CD14-positive monocyte (primary cell): ENCODE data around the gene GCNA. TPM values are rescaled to one million over a fixed set of nuclear protein-coding genes. Genes with fewer than 3 reads are reported as not detected.
A peak's percentile ranks its signal among the peaks of the same experiment; 100 is the strongest.

ENCODE experiments used
- DNase-seq, 3 donors: peaks; one replicate each; pipeline ENCODE4 v3.0.0-alpha.2; 2011 to 2022
- H2AFZ ChIP-seq: 2 replicates; pipeline ENCODE4 v1.6.0; 2012; ENCODE audit warnings: mild to moderate bottlenecking, low read depth, low read length, inconsistent platforms; ENCODE audit not compliant: insufficient read depth, poor library complexity, severe bottlenecking
- H3K27ac ChIP-seq, 2 donors: 1 replicate in 1 of 2; 2 replicates in 1 of 2; pipeline ENCODE4 v1.5.1; 2012 to 2013; ENCODE audit warnings: low read length in 2 of 2, control low read depth in 1 of 2, inconsistent platforms in 1 of 2, low read depth in 1 of 2, mild to moderate bottlenecking in 1 of 2
- H3K27me3 ChIP-seq, 2 donors: one replicate each; pipeline versions ENCODE4 v1.6.0 to v1.6.1; 2011 to 2013; ENCODE audit warnings: low read length in 2 of 2; ENCODE audit not compliant: control insufficient read depth in 2 of 2, insufficient read depth in 2 of 2
- H3K36me3 ChIP-seq, 2 donors: replicated peaks in 1 of 2; 1 replicate in 1 of 2; 2 replicates in 1 of 2; pipeline versions ENCODE4 v1.5.1 to v1.6.1; 2012 to 2013; ENCODE audit warnings: low read length in 2 of 2, control low read depth in 1 of 2, inconsistent platforms in 1 of 2, mild to moderate bottlenecking in 1 of 2; ENCODE audit not compliant: insufficient read depth in 2 of 2, control insufficient read depth in 1 of 2
- H3K4me1 ChIP-seq, 2 donors: 1 replicate in 1 of 2; 2 replicates in 1 of 2; pipeline versions ENCODE4 v1.5.1 to v1.6.1; 2012 to 2013; ENCODE audit warnings: low read length in 2 of 2, control low read depth in 1 of 2, inconsistent platforms in 1 of 2, mild to moderate bottlenecking in 1 of 2, moderate library complexity in 1 of 2; ENCODE audit not compliant: insufficient read depth in 2 of 2, control insufficient read depth in 1 of 2
- H3K4me2 ChIP-seq: replicated peaks from 2 replicates; pipeline ENCODE3; 2012; ENCODE audit warnings: low read length, moderate library complexity, mild to moderate bottlenecking; ENCODE audit not compliant: poor library complexity, severe bottlenecking; ENCODE audit errors: extremely low read depth
- H3K4me3 ChIP-seq, 3 experiments: fragments of 200-600 bp in 1 of 3; sonication (generic) in 1 of 3; replicated peaks in 1 of 3; 1 replicate in 2 of 3; 2 replicates in 1 of 3; pipeline ENCODE4 v1.5.1; 2011 to 2013; ENCODE audit warnings: low read length in 3 of 3, mild to moderate bottlenecking in 3 of 3, control low read depth in 2 of 3, low read depth in 2 of 3, inconsistent platforms in 1 of 3, moderate library complexity in 1 of 3
- H3K79me2 ChIP-seq: 2 replicates; pipeline ENCODE4 v1.6.0; 2012; ENCODE audit warnings: mild to moderate bottlenecking, control low read depth, inconsistent platforms, low read length, moderate library complexity; ENCODE audit not compliant: insufficient read depth
- H3K9ac ChIP-seq: 2 replicates; pipeline ENCODE4 v1.6.0; 2017; ENCODE audit warnings: low read length, mild to moderate bottlenecking; ENCODE audit not compliant: insufficient read depth, poor library complexity, severe bottlenecking
- H3K9me3 ChIP-seq, 2 donors: replicated peaks in 1 of 2; 1 replicate in 1 of 2; 2 replicates in 1 of 2; pipeline versions ENCODE4 v1.5.1 to v1.6.1; 2012 to 2013; ENCODE audit warnings: low read length in 2 of 2, control low read depth in 1 of 2; ENCODE audit not compliant: control insufficient read depth in 1 of 2, insufficient read depth in 1 of 2
- H4K20me1 ChIP-seq: 2 replicates; pipeline ENCODE4 v1.6.0; 2012; ENCODE audit warnings: mild to moderate bottlenecking, low read length, control low read depth, moderate library complexity; ENCODE audit not compliant: insufficient read depth
- H3K27ac Mint-ChIP-seq, 7 donors: one replicate each; pipeline ENCODE4 v1.8.0; 2020; ENCODE audit warnings: mild to moderate bottlenecking in 7 of 7, mixed read lengths in 7 of 7, moderate library complexity in 6 of 7, inconsistent platforms in 2 of 7
- H3K27me3 Mint-ChIP-seq, 3 donors: one replicate each; pipeline ENCODE4 v1.8.0; 2021 to 2022; ENCODE audit warnings: low read depth in 3 of 3, mild to moderate bottlenecking in 3 of 3, mixed read lengths in 3 of 3, moderate library complexity in 3 of 3, inconsistent platforms in 1 of 3
- H3K36me3 Mint-ChIP-seq, 2 donors: one replicate each; pipeline ENCODE4 v1.8.0; 2020; ENCODE audit warnings: mixed read lengths in 2 of 2, inconsistent platforms in 1 of 2, mild to moderate bottlenecking in 1 of 2
- H3K4me1 Mint-ChIP-seq: one replicate; pipeline ENCODE4 v1.8.0; 2020; ENCODE audit warnings: mild to moderate bottlenecking, mixed read lengths
- H3K4me3 Mint-ChIP-seq, 2 donors: one replicate each; pipeline ENCODE4 v1.8.0; 2020; ENCODE audit warnings: mild to moderate bottlenecking in 2 of 2, mixed read lengths in 2 of 2, moderate library complexity in 1 of 2
- H3K9me3 Mint-ChIP-seq, 7 donors: one replicate each; pipeline ENCODE4 v1.8.0; 2020 to 2022; ENCODE audit warnings: mixed read lengths in 7 of 7, mild to moderate bottlenecking in 6 of 7, moderate library complexity in 6 of 7, inconsistent platforms in 2 of 7
- CTCF ChIP-seq: fragments of 200-600 bp; IDR thresholded peaks from one replicate; pipeline ENCODE4 v1.8.0; 2022; ENCODE audit warnings: antibody characterized with exemption, mild to moderate bottlenecking
- WGBS: methylation state at CpG from one replicate; pipeline ENCODE4 v1.1.5; 2013; ENCODE audit warnings: missing lambda C conversion rate; ENCODE audit not compliant: insufficient coverage; 5-methylcytosine and 5-hydroxymethylcytosine counted together
- intact Hi-C, 2 donors: fragments of 100-400 bp; cut with micrococcal nuclease; formaldehyde crosslinking; loops; one replicate each; pipeline versions ENCODE4 v1.15.0 to v1.15.1; 2023
- polyA plus RNA-seq, 3 donors: library from polyadenylated mRNA; depleted of rRNA in 1 of 3; unstranded in 2 of 3; stranded (reverse) in 1 of 3; fragments of 300-500 nt in 2 of 3; fragments of >200 nt in 1 of 3; fragmentation: Illumina TruSeq in 2 of 3; gene quantifications; 1 replicate in 2 of 3; 2 replicates in 1 of 3; pipeline ENCODE4 v1.2.3, GENCODE V29; 2012 to 2021

GCNA gene
- polyA plus RNA-seq, 3 donors, result 0.26 to 4.7 (median 0.27) TPM

- Histone ChIP-seq H3K4me2 (no peak overlapping the region), H3K9ac (no peak overlapping the region), H3K36me3 (peaks cover 42 to 87% of the 10 kb centered on the region in 2 donors), H3K79me2 (no peaks in the 10 kb centered on the region), H2AFZ (no peak overlapping the region), H3K4me1 (no peaks in the 10 kb centered on the region), H3K27ac (no peak overlapping the region), H4K20me1 (no peaks in the 10 kb centered on the region), H3K4me3 (no peak overlapping the region), H3K9me3 (no peaks in the 10 kb centered on the region), H3K27me3 (no peaks in the 10 kb centered on the region)
- Mint-ChIP-seq H3K9me3 (peaks cover 0 to 6% (median 0%) of the 10 kb centered on the region in 7 donors), H3K4me3 (no peak overlapping the region), H3K36me3 (peaks cover 69 to 70% of the 10 kb centered on the region in 2 donors), H3K27ac (no peak overlapping the region), H3K4me1 (no peaks in the 10 kb centered on the region), H3K27me3 (peaks cover 0 to 4% (median 0%) of the 10 kb centered on the region in 3 donors)
- intact Hi-C loops, result no loop called here
- no peak for DNase-seq
- TF ChIP-seq CTCF, result no peak
- no CpG with 5 or more reads among the region's 2 CpGs for WGBS
These were observed 21.7 kb downstream of the GCNA start for GRCh38 chrX:71599965-71600364.

GRCh38 chrX:71603618-71604017 lies 25.4 kb downstream of the GCNA start:
- Mint-ChIP-seq H3K36me3 (peaks cover 74 to 76% of the 10 kb centered on the region in 2 donors), H3K27ac (no peak overlapping the region)

More at GRCh38 chrX:71603618-71604017, 25.4 kb downstream of the GCNA start:
- Histone ChIP-seq H3K36me3 (peaks cover 49 to 86% of the 10 kb centered on the region in 2 donors), H3K9me3 (no peaks in the 10 kb centered on the region), H3K27ac (no peak overlapping the region), H3K4me1 (no peaks in the 10 kb centered on the region), H2AFZ (no peak overlapping the region), H4K20me1 (no peaks in the 10 kb centered on the region), H3K79me2 (no peaks in the 10 kb centered on the region), H3K9ac (no peak overlapping the region), H3K4me2 (no peak overlapping the region), H3K4me3 (no peak overlapping the region), H3K27me3 (no peaks in the 10 kb centered on the region)
- H3K27me3 Mint-ChIP-seq, result peaks cover 0 to 7% (median 0%) of the 10 kb centered on the region in 3 donors
- 95% methylated on average over 20 of the region's 33 CpGs for WGBS
- intact Hi-C loops, result no loop called here
- peak in 1 of 3 donors; percentile 19 for DNase-seq
- H3K9me3 Mint-ChIP-seq, result peaks cover 0 to 4% (median 1%) of the 10 kb centered on the region in 7 donors
- no peaks in the 10 kb centered on the region for H3K4me1 Mint-ChIP-seq
- H3K4me3 Mint-ChIP-seq, result no peak overlapping the region
- TF ChIP-seq CTCF, result no peak
